Spleen (tissue), 11 donors: ENCODE data around the gene ACACA. TPM values are rescaled to one million over a fixed set of nuclear protein-coding genes. Genes with fewer than 3 reads are reported as not detected.
"Not testable (repeated sequence)": the region's sequence is repeated elsewhere in the genome, so short reads cannot be mapped to it uniquely, and the experiment has no call there.

ENCODE experiments used
- DNase-seq: peaks from one replicate; pipeline ENCODE4 v3.0.0-alpha.2; 2020
- H3K27ac ChIP-seq, 8 donors: fragments of 200-600 bp; sonication (generic) in 7 of 8; 1 replicate in 4 of 8; 2 replicates in 4 of 8; pipeline versions ENCODE4 v1.5.0 to v1.8.0; 2016 to 2021; ENCODE audit warnings: inconsistent platforms in 4 of 8, mild to moderate bottlenecking in 4 of 8, moderate library complexity in 1 of 8
- H3K27me3 ChIP-seq, 7 donors: fragments of 200-600 bp; sonication (generic) in 6 of 7; replicated peaks in 1 of 7; 1 replicate in 4 of 7; 2 replicates in 3 of 7; pipeline versions ENCODE4 v1.5.0 to v1.8.0; 2016 to 2021; ENCODE audit warnings: inconsistent platforms in 3 of 7, mild to moderate bottlenecking in 1 of 7
- H3K36me3 ChIP-seq, 6 donors: fragments of 200-600 bp; sonication (generic) in 5 of 6; 1 replicate in 4 of 6; 2 replicates in 2 of 6; pipeline versions ENCODE4 v1.5.0 to v1.8.0; 2016 to 2021; ENCODE audit warnings: inconsistent platforms in 2 of 6
- H3K4me1 ChIP-seq, 6 donors: fragments of 200-600 bp; sonication (generic) in 5 of 6; 1 replicate in 3 of 6; 2 replicates in 3 of 6; pipeline versions ENCODE4 v1.5.0 to v1.8.0; 2016 to 2021; ENCODE audit warnings: inconsistent platforms in 3 of 6
- H3K4me3 ChIP-seq, 8 donors: fragments of 200-600 bp; sonication (generic) in 7 of 8; 1 replicate in 4 of 8; 2 replicates in 4 of 8; pipeline versions ENCODE4 v1.5.0 to v1.8.0; 2016 to 2021; ENCODE audit warnings: inconsistent platforms in 4 of 8, mild to moderate bottlenecking in 4 of 8, moderate library complexity in 2 of 8
- H3K9me3 ChIP-seq, 8 donors: fragments of 200-600 bp; sonication (generic) in 7 of 8; 1 replicate in 4 of 8; 2 replicates in 4 of 8; pipeline versions ENCODE4 v1.5.0 to v1.8.0; 2016 to 2021; ENCODE audit warnings: inconsistent platforms in 4 of 8
- POLR2A ChIP-seq, 3 donors: fragments of 450-650 bp; IDR thresholded peaks; one replicate each; pipeline ENCODE4 v1.5.1; 2017; ENCODE audit warnings: antibody characterized with exemption in 3 of 3, mild to moderate bottlenecking in 1 of 3
- POLR2AphosphoS5 ChIP-seq, 3 donors: sonication (generic); formaldehyde crosslinking; IDR thresholded peaks; one replicate each; pipeline ENCODE4 v1.5.1; 2017; ENCODE audit warnings: antibody characterized with exemption in 3 of 3
- WGBS, 5 donors: extraction: QIAGEN DNeasy Blood & Tissue Kit in 3 of 5; methylation state at CpG; one replicate each; pipeline versions ENCODE4 v1.1.5 to v1.1.7; 2013 to 2018; 5-methylcytosine and 5-hydroxymethylcytosine counted together
- intact Hi-C: fragments of 100-400 bp; cut with DNase I; formaldehyde crosslinking; loops from one replicate; pipeline ENCODE4 v1.15.0; 2023; ENCODE audit warnings: low total_unique reads
- polyA plus RNA-seq, 3 donors: library from polyadenylated mRNA; stranded (reverse); fragments of 200-250 nt; gene quantifications; one replicate each; pipeline ENCODE4 v1.2.1, GENCODE V29; 2013
- total RNA-seq, 7 donors: library from RNA; depleted of rRNA in 3 of 7; stranded (reverse); fragments of >200 nt in 3 of 7; fragmentation: NEBNext Ultra II Directional in 4 of 7; extraction: Animal tissue kit (Norgen Biotek cat#: 25700) in 4 of 7; gene quantifications; one replicate each; pipeline versions ENCODE4 v1.1.0 to v1.2.1, GENCODE V29; 2016 to 2021
- TF ChIP-seq, protein P1 (sequence below), 11 experiments: fragments of 200-600 bp in 7 of 11; fragments of 450-650 bp in 4 of 11; sonication (generic) in 4 of 11; IDR thresholded peaks in 8 of 11; conservative IDR thresholded peaks in 3 of 11; 1 replicate in 7 of 11; 2 replicates in 4 of 11; pipeline versions ENCODE4 v1.4.0 to v1.8.0; 2016 to 2021; ENCODE audit warnings: antibody characterized with exemption in 11 of 11, inconsistent platforms in 4 of 11, mild to moderate bottlenecking in 1 of 11
- donor health status: healthy with polysubstance abuse.
- donor health status: DM: no; HTN: no; CAD: no; lungs with moderate emphysema.
- donor health status: DM: no; HTN: no; CAD: no.
- donor health status: Bipolar disorder and iron deficiency.
- donor health status: healthy.
- donor health status: DM: no; HTN: no; CAD: no.
- donor health status: DM: yes; HTN: yes; CAD: no.

Gene ACACA
- total and polyA plus RNA-seq, 10 donors, result 3.2 to 50.8 (median 29.2) TPM

DNA sequence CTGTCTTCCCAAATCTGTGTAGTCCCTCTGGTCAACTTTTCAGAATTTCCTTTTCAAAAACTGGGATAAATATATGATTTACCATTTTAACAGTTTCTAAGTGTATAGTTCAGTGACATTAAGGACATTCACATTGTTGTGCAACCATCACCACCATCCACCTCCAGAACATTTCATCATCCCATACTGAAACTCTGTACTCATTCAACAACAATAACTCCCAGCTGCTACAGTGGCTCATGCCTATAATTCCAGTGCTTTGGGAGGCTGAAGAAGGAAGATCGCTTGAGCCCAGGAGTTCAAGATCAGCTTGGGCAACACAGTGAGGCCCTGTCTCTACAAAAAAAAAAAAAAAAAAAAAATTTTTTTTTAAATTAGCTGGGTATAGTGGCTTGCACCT is 326.9 kb downstream of the ACACA start:
- TF ChIP-seq, protein P1, sequence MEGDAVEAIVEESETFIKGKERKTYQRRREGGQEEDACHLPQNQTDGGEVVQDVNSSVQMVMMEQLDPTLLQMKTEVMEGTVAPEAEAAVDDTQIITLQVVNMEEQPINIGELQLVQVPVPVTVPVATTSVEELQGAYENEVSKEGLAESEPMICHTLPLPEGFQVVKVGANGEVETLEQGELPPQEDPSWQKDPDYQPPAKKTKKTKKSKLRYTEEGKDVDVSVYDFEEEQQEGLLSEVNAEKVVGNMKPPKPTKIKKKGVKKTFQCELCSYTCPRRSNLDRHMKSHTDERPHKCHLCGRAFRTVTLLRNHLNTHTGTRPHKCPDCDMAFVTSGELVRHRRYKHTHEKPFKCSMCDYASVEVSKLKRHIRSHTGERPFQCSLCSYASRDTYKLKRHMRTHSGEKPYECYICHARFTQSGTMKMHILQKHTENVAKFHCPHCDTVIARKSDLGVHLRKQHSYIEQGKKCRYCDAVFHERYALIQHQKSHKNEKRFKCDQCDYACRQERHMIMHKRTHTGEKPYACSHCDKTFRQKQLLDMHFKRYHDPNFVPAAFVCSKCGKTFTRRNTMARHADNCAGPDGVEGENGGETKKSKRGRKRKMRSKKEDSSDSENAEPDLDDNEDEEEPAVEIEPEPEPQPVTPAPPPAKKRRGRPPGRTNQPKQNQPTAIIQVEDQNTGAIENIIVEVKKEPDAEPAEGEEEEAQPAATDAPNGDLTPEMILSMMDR (IDR thresholded peaks at IDR 0.05 in 8 of 11, conservative IDR thresholded peaks at IDR 0.05 in 3 of 11), result no peak
- TF ChIP-seq POLR2AphosphoS5 (IDR thresholded peaks at IDR 0.05), result no peak
- no peak for TF ChIP-seq POLR2A (IDR thresholded peaks at IDR 0.05)
- intact Hi-C loops, result no loop called here
- Histone ChIP-seq H3K36me3 (peaks cover 0 to 5% (median 0%) of the 10 kb centered on the region in 6 donors), H3K4me3 (no peak overlapping the region), H3K4me1 (peaks cover 0 to 7% (median 4%) of the 10 kb centered on the region in 6 donors), H3K27me3 (no peaks in the 10 kb centered on the region), H3K27ac (no peak overlapping the region), H3K9me3 (peaks cover 0 to 20% (median 13%) of the 10 kb centered on the region in 8 donors)
- 70 to 97% (median 96%) methylated on average over 1 of the region's 1 CpG for WGBS, 5 donors
- no peak for DNase-seq

DNA sequence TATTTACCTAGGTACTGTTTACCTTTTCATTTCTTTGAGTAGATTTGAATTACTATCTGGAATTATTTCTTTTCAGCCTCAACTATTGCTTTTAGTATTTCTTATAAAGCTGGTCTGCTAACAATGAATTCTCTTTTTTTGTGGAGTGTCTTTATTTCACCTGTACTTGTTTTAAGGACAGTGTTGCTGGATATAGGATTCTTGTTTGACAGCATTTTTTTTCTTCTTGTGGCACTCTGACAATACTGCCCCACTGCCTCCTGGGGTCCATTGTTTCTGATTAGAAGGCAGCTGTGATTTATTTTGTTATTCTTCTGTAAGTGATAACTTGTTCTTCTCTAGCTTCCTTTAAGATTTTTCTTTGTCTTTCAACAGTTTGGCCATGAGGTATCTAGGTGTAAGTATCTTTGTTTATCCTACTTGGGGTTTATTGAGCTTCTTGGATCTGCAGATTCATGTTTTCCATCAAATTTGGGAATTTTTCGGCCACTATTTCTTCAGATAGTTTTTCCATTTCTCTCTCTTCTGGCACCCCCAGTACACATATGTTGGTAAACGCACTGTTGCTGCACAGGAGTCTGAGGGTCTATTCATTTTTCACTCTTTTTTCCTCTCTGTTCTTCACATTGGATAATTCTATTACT is 327.4 kb downstream of the ACACA start:
- Histone ChIP-seq H3K27me3 (no peaks in the 10 kb centered on the region), H3K27ac (no peak overlapping the region), H3K4me1 (peaks cover 0 to 2% (median under 1%) of the 10 kb centered on the region in 6 donors), H3K4me3 (no peak overlapping the region), H3K36me3 (no peaks in the 10 kb centered on the region), H3K9me3 (peaks cover 0 to 20% (median 13%) of the 10 kb centered on the region in 8 donors)
- DNase-seq, result no peak
- 93 to 98% (median 96%) methylated on average over 2 of the region's 2 CpGs for WGBS, 5 donors
- TF ChIP-seq POLR2A (IDR thresholded peaks at IDR 0.05) (no peak), POLR2AphosphoS5 (IDR thresholded peaks at IDR 0.05) (no peak)
- intact Hi-C loops, result no loop called here

DNA sequence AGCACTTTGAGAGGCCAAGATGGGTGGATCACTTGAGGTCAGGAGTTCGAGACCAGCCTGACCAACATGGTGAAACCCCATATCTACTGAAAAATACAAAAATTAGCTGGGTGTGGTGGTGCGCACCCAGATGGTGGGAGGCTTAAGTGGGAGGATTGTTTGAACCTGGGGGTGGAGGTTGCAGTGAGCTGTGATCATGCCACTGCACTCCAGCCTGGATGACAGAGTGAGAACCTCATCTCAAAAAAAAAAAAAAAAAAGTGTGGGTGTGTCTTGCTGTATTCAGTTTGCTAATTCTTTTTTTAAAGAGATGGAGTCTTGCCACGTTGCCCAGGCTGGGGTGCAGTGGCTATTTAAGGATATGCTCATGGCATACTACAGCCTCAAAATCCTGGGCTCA is 333.2 kb downstream of the ACACA start:
- not testable (repeated sequence) for H3K27me3 ChIP-seq, DNase-seq, H3K4me1 ChIP-seq, H3K9me3 ChIP-seq, H3K27ac ChIP-seq, H3K36me3 ChIP-seq, H3K4me3 ChIP-seq
- intact Hi-C loops, result loop anchor here (5.0 kb wide), 1 partner anchor 109 kb away; no protein-coding TSS in a partner anchor
- WGBS, 5 donors, result 74 to 85% (median 79%) methylated on average over 3 of the region's 3 CpGs

DNA sequence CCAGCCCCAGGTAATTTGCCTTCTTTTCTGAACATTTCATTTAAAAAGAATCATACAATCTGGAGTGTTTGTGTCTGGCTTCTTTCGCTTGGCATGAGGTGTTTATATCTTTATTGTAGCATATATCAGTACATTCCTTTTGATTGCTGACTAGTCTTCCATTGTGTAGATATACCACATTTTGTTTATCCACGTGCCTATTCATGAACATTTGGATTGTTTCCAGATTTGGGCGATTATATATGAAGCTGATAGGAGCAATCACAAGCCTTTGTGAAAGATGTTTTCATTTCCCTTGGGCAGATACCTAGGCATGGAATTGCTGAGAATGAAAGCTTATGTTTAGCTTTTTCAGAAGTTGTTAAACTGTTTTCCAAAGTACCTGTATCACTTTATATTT is 337.5 kb downstream of the ACACA start:
- intact Hi-C loops, result no loop called here
- no peaks in the 10 kb centered on the region for H3K9me3 ChIP-seq
- WGBS, 5 donors, result 86 to 92% (median 89%) methylated on average over 3 of the region's 3 CpGs
- H3K4me3 ChIP-seq, result no peak overlapping the region
- peaks cover 0 to 23% (median 0%) of the 10 kb centered on the region in 7 donors for H3K27me3 ChIP-seq
- no peaks in the 10 kb centered on the region for H3K36me3 ChIP-seq
- H3K4me1 ChIP-seq, result no peaks in the 10 kb centered on the region
- no peak for TF ChIP-seq POLR2AphosphoS5 (IDR thresholded peaks at IDR 0.05)
- TF ChIP-seq, protein P1 (IDR thresholded peaks at IDR 0.05 in 8 of 11, conservative IDR thresholded peaks at IDR 0.05 in 3 of 11), result no peak
- TF ChIP-seq POLR2A (IDR thresholded peaks at IDR 0.05), result no peak
- no peak for DNase-seq
- H3K27ac ChIP-seq, result no peak overlapping the region

DNA sequence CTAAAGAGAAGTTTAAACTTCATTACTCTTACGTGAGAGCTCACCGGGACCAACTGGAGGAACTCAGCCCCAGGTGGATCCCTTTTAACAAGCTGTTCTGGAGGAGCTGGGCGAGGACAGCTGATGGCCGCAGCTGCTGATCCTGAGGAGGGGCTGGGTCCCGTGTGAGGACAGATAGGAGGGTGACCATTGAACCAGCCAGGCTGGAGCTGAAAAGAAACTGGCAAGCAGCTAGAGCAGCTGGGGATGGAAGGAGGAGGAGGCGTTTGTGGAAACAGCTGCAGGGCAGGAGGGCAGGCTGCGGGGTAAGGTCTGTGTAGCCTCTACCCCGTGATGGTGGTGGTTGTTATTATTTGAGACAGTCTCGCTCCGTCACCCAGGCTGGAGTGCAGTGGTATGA is 338.4 kb downstream of the ACACA start:
- Histone ChIP-seq H3K4me1 (no peaks in the 10 kb centered on the region), H3K27me3 (peaks cover 0 to 23% (median 0%) of the 10 kb centered on the region in 7 donors), H3K9me3 (no peaks in the 10 kb centered on the region), H3K27ac (no peak overlapping the region), H3K4me3 (no peak overlapping the region), H3K36me3 (no peaks in the 10 kb centered on the region)
- 79 to 83% (median 82%) methylated on average over 10 of the region's 10 CpGs for WGBS, 5 donors
- TF ChIP-seq POLR2AphosphoS5 (IDR thresholded peaks at IDR 0.05), result no peak
- TF ChIP-seq, protein P1 (IDR thresholded peaks at IDR 0.05 in 8 of 11, conservative IDR thresholded peaks at IDR 0.05 in 3 of 11), result no peak
- no peak for TF ChIP-seq POLR2A (IDR thresholded peaks at IDR 0.05)
- no peak for DNase-seq
- intact Hi-C loops, result no loop called here
